Forelimb muscle (tissue), 1 donor: ENCODE data around the gene PIAS3. TPM values are rescaled to one million over a fixed set of nuclear protein-coding genes. Genes with fewer than 3 reads are reported as not detected.
"Not testable (repeated sequence)": the region's sequence is repeated elsewhere in the genome, so short reads cannot be mapped to it uniquely, and the experiment has no call there.

ENCODE experiments used
- DNase-seq: peaks from one replicate; pipeline ENCODE4 v3.0.0-alpha.2; 2013; ENCODE audit warnings: low read depth
- polyA plus RNA-seq: library from polyadenylated mRNA; unstranded; fragments of 120-200 nt; gene quantifications from one replicate; pipeline ENCODE4 v1.2.1, GENCODE V29; 2013; ENCODE audit not compliant: insufficient read length

PIAS3 gene
- polyA plus RNA-seq, 1 donor = 41.0 TPM

GRCh38 chr1:145823565-145824498 lies 35.0 kb downstream of the PIAS3 start, which contains the start of the genes POLR3C and RNF115:
Gene POLR3C, plus strand, starts transcription at chr1:145824200. Its CDS starts 1,577 bp downstream, at chr1:145825777.
Gene RNF115, minus strand, starts transcription at chr1:145824095. Its CDS starts 222 bp downstream, at chr1:145823873.
- DNase-seq = peak; percentile 64

GRCh38 chr1:145822779-145823331 lies 36.0 kb downstream of the PIAS3 start:
- DNase-seq = not testable (repeated sequence)

GRCh38 chr1:145818095-145818494 lies 40.8 kb downstream of the PIAS3 start:
- not testable (repeated sequence) for DNase-seq

- not testable (repeated sequence) for DNase-seq
Measured at GRCh38 chr1:145812977-145813810, 45.7 kb downstream of the PIAS3 start.

- no peak for DNase-seq
Measured at GRCh38 chr1:145806844-145807243, 52.0 kb downstream of the PIAS3 start.

- DNase-seq = no peak
Measured at GRCh38 chr1:145806408-145806807, 52.5 kb downstream of the PIAS3 start.

GRCh38 chr1:145805057-145805456 lies 53.8 kb downstream of the PIAS3 start:
- DNase-seq = no peak

- no peak for DNase-seq
Measured at GRCh38 chr1:145804235-145805045, 54.4 kb downstream of the PIAS3 start.

GRCh38 chr1:145799806-145800205 lies 59.1 kb downstream of the PIAS3 start:
- DNase-seq = no peak

Other genes starting within 250 kb of the PIAS3 start
- gene PDZK1, start 151.7 kb downstream of the PIAS3 start, polyA plus RNA-seq = 0.87 TPM
- 0.87 TPM for gene CD160, start 139.6 kb downstream of the PIAS3 start, polyA plus RNA-seq
- gene RNF115, start 35.0 kb downstream of the PIAS3 start, polyA plus RNA-seq = 18.0 TPM
- 20.2 TPM for gene POLR3C, start 34.9 kb downstream of the PIAS3 start, polyA plus RNA-seq
- 17.7 TPM for gene NUDT17, start 13.5 kb downstream of the PIAS3 start, polyA plus RNA-seq
- gene ANKRD35, start 26.8 kb upstream of the PIAS3 start, polyA plus RNA-seq = 2.9 TPM
- gene ITGA10, start 51.0 kb upstream of the PIAS3 start, polyA plus RNA-seq = 7.5 TPM
- gene PEX11B, start 59.6 kb upstream of the PIAS3 start, polyA plus RNA-seq = 22.5 TPM
- 118 TPM for gene RBM8A, start 68.4 kb upstream of the PIAS3 start, polyA plus RNA-seq
- 25.5 TPM for gene LIX1L, start 98.9 kb upstream of the PIAS3 start, polyA plus RNA-seq
- gene ANKRD34A, start 105.5 kb upstream of the PIAS3 start, polyA plus RNA-seq = 0.95 TPM
- gene POLR3GL, start 105.6 kb upstream of the PIAS3 start, polyA plus RNA-seq = 39.6 TPM
- gene TXNIP, start 137.5 kb upstream of the PIAS3 start, polyA plus RNA-seq = 238 TPM
- 258 TPM for gene HJV, start 162.7 kb upstream of the PIAS3 start, polyA plus RNA-seq